Renal pelvis (tissue), 12 donors: ENCODE measurements around the gene NRM. TPM values are rescaled to one million over a fixed set of nuclear protein-coding genes. Genes with fewer than 3 reads are reported as not detected.
"Not testable (repeated sequence)": the region's sequence is repeated elsewhere in the genome, so short reads cannot be mapped to it uniquely, and the experiment has no call there.

Source experiments
- DNase-seq: peaks from one replicate; pipeline ENCODE4 v3.0.0-alpha.2; 2013
- long read RNA-seq, 16 experiments: transcript quantifications; one replicate each; lab custom pipeline, GENCODE V29; 2026
- polyA plus RNA-seq, 3 donors: library from polyadenylated mRNA; unstranded; fragments of 120-200 nt; gene quantifications; one replicate each; pipeline ENCODE4 v1.2.1, GENCODE V29; 2013; ENCODE audit not compliant: insufficient read length in 3 of 3

The NRM gene
- 10 to 100 TPM; 35.3 to 43.5 (median 39.7) TPM for polyA plus RNA-seq
- long read RNA-seq, donor 1, transcript NRM-203 (4 exons, 1,734 nt): major isoform, 8 of 10 reads
- long read RNA-seq, donor 1, partial matches to known transcripts: 0 of 10 reads
- long read RNA-seq, donor 1, other reads (novel, unspliced or antisense): 0 of 10 reads
- long read RNA-seq, donor 2, transcript NRM-203 (4 exons, 1,734 nt): major isoform, 16 of 52 reads
- long read RNA-seq, donor 2, partial matches to known transcripts: 32 of 52 reads
- long read RNA-seq, donor 2, other reads (novel, unspliced or antisense): 0 of 52 reads
- long read RNA-seq, donor 3, transcript NRM-203 (4 exons, 1,734 nt): major isoform, 15 of 41 reads
- long read RNA-seq, donor 3, partial matches to known transcripts: 23 of 41 reads
- long read RNA-seq, donor 3, other reads (novel, unspliced or antisense): 0 of 41 reads
- long read RNA-seq, donor 4, transcript NRM-203 (4 exons, 1,734 nt): major isoform, 7 of 38 reads
- long read RNA-seq, donor 4, partial matches to known transcripts: 27 of 38 reads
- long read RNA-seq, donor 4, other reads (novel, unspliced or antisense): 0 of 38 reads
- long read RNA-seq, donor 5, partial matches to known transcripts: 5 of 6 reads
- long read RNA-seq, donor 5, other reads (novel, unspliced or antisense): 0 of 6 reads
- long read RNA-seq, donor 6, partial matches to known transcripts: 0 of 4 reads
- long read RNA-seq, donor 6, other reads (novel, unspliced or antisense): 0 of 4 reads
- long read RNA-seq, donor 7, transcript NRM-203 (4 exons, 1,734 nt): major isoform, 6 of 11 reads
- long read RNA-seq, donor 7, partial matches to known transcripts: 0 of 11 reads
- long read RNA-seq, donor 7, other reads (novel, unspliced or antisense): 0 of 11 reads
- long read RNA-seq, donor 8, partial matches to known transcripts: 13 of 19 reads
- long read RNA-seq, donor 8, other reads (novel, unspliced or antisense): 0 of 19 reads
- long read RNA-seq, donor 9, transcript NRM-203 (4 exons, 1,734 nt): major isoform, 14 of 26 reads
- long read RNA-seq, donor 9, partial matches to known transcripts: 7 of 26 reads
- long read RNA-seq, donor 9, other reads (novel, unspliced or antisense): 0 of 26 reads
- long read RNA-seq, donor 10, transcript NRM-203 (4 exons, 1,734 nt): major isoform, 8 of 12 reads
- long read RNA-seq, donor 10, partial matches to known transcripts: 0 of 12 reads
- long read RNA-seq, donor 10, other reads (novel, unspliced or antisense): 0 of 12 reads
- long read RNA-seq, donor 11, partial matches to known transcripts: 5 of 12 reads
- long read RNA-seq, donor 11, other reads (novel, unspliced or antisense): 0 of 12 reads
- long read RNA-seq, donor 12, transcript NRM-207 (2 exons, 1,029 nt): minor isoform, 5 of 44 reads
- long read RNA-seq, donor 12, transcript NRM-203 (4 exons, 1,734 nt): major isoform, 9 of 44 reads
- long read RNA-seq, donor 12, partial matches to known transcripts: 29 of 44 reads
- long read RNA-seq, donor 12, other reads (novel, unspliced or antisense): 0 of 44 reads
- long read RNA-seq, donor 13, transcript NRM-203 (4 exons, 1,734 nt): major isoform, 5 of 6 reads
- long read RNA-seq, donor 13, partial matches to known transcripts: 0 of 6 reads
- long read RNA-seq, donor 13, other reads (novel, unspliced or antisense): 0 of 6 reads
- long read RNA-seq, donor 14, transcript NRM-207 (2 exons, 1,029 nt): minor isoform, 5 of 28 reads
- long read RNA-seq, donor 14, transcript NRM-203 (4 exons, 1,734 nt): major isoform, 18 of 28 reads
- long read RNA-seq, donor 14, partial matches to known transcripts: 0 of 28 reads
- long read RNA-seq, donor 14, other reads (novel, unspliced or antisense): 0 of 28 reads
- long read RNA-seq, donor 15, transcript NRM-203 (4 exons, 1,734 nt): major isoform, 11 of 14 reads
- long read RNA-seq, donor 15, partial matches to known transcripts: 0 of 14 reads
- long read RNA-seq, donor 15, other reads (novel, unspliced or antisense): 0 of 14 reads
- long read RNA-seq, donor 16, transcript NRM-203 (4 exons, 1,734 nt): major isoform, 10 of 38 reads
- long read RNA-seq, donor 16, transcript NRM-207 (2 exons, 1,029 nt): minor isoform, 5 of 38 reads
- long read RNA-seq, donor 16, partial matches to known transcripts: 22 of 38 reads
- long read RNA-seq, donor 16, other reads (novel, unspliced or antisense): 0 of 38 reads

GRCh38 chr6:30690403-30691207 lies at the start of gene NRM:
TSS of gene NRM (minus strand) at chr6:30690984. CDS start at chr6:30690974, 10 bp downstream.
- peak; percentile 88 for DNase-seq

- no peak for DNase-seq
These were observed 49.7 kb upstream of the NRM start for GRCh38 chr6:30740540-30740870.

GRCh38 chr6:30738532-30738931 lies 47.7 kb upstream of the NRM start:
- DNase-seq: no peak

- no peak for DNase-seq
These were observed 45.0 kb upstream of the NRM start for GRCh38 chr6:30735668-30736314.

- no peak for DNase-seq
These were observed 41.6 kb upstream of the NRM start for GRCh38 chr6:30732237-30732943.

GRCh38 chr6:30730601-30731435 lies 40.0 kb upstream of the NRM start:
- DNase-seq: peak; percentile 66

GRCh38 chr6:30727920-30728553 lies 37.3 kb upstream of the NRM start:
- DNase-seq: no peak

GRCh38 chr6:30726506-30727413 lies 36.0 kb upstream of the NRM start:
- no peak for DNase-seq

- DNase-seq: no peak
These were observed 35.1 kb upstream of the NRM start for GRCh38 chr6:30725713-30726505.

GRCh38 chr6:30724906-30725667 lies 34.3 kb upstream of the NRM start:
- no peak for DNase-seq

- not testable (repeated sequence) for DNase-seq
These were observed 33.3 kb upstream of the NRM start for GRCh38 chr6:30723843-30724741.

- DNase-seq: not testable (repeated sequence)
These were observed 32.5 kb upstream of the NRM start for GRCh38 chr6:30723159-30723842.
